ENCODE measurements around the gene UGGT1. TPM values are rescaled to one million over a fixed set of nuclear protein-coding genes. Genes with fewer than 3 reads are reported as not detected.

The UGGT1 gene
- total and polyA plus RNA-seq, 4 donors, result 28.3 to 50.3 (median 36.5) TPM

GRCh38 chr2:128227862-128228261 lies 136.9 kb downstream of the UGGT1 start:
- no peak for DNase-seq (ENCODE audit: low read depth in 4 of 6, low spot score in 6 of 6)
- Histone ChIP-seq H3K9me3 (ENCODE audit: control insufficient read depth, insufficient read depth, low read length) (no peaks in the 10 kb centered on the region), H3K4me1 (ENCODE audit: control insufficient read depth, insufficient read depth, low read length) (peaks cover 5% of the 10 kb centered on the region), H3K27ac (ENCODE audit: low read depth, low read length) (no peak overlapping the region), H3K36me3 (ENCODE audit: control insufficient read depth, insufficient read depth, low read length) (no peaks in the 10 kb centered on the region), H3K4me3 (ENCODE audit: low read depth, low read length) (no peak overlapping the region), H3K27me3 (ENCODE audit: control insufficient read depth, insufficient read depth, low read length) (no peaks in the 10 kb centered on the region)
- WGBS (ENCODE audit: insufficient coverage), result 86% methylated on average over 1 of the region's 1 CpG

- DNase-seq (ENCODE audit: low read depth in 4 of 6, low spot score in 6 of 6), result no peak
- no peak overlapping the region for H3K4me3 ChIP-seq (ENCODE audit: low read depth, low read length)
- no peaks in the 10 kb centered on the region for H3K36me3 ChIP-seq (ENCODE audit: control insufficient read depth, insufficient read depth, low read length)
- H3K4me1 ChIP-seq (ENCODE audit: control insufficient read depth, insufficient read depth, low read length), result peaks cover 15% of the 10 kb centered on the region
- no peaks in the 10 kb centered on the region for H3K9me3 ChIP-seq (ENCODE audit: control insufficient read depth, insufficient read depth, low read length)
- H3K27me3 ChIP-seq (ENCODE audit: control insufficient read depth, insufficient read depth, low read length), result no peaks in the 10 kb centered on the region
- no peak overlapping the region for H3K27ac ChIP-seq (ENCODE audit: low read depth, low read length)
Observed at GRCh38 chr2:128228894-128229293, 137.9 kb downstream of the UGGT1 start.

GRCh38 chr2:128232965-128233789 lies 142.2 kb downstream of the UGGT1 start:
- under 1% methylated on average over 82 of the region's 84 CpGs for WGBS (ENCODE audit: insufficient coverage)
- peaks cover 3% of the 10 kb centered on the region for H3K36me3 ChIP-seq (ENCODE audit: control insufficient read depth, insufficient read depth, low read length)
- no peaks in the 10 kb centered on the region for H3K27me3 ChIP-seq (ENCODE audit: control insufficient read depth, insufficient read depth, low read length)
- peak overlapping the region; percentile 64 for H3K4me3 ChIP-seq (ENCODE audit: low read depth, low read length)
- no peaks in the 10 kb centered on the region for H3K9me3 ChIP-seq (ENCODE audit: control insufficient read depth, insufficient read depth, low read length)
- H3K4me1 ChIP-seq (ENCODE audit: control insufficient read depth, insufficient read depth, low read length), result peaks cover 39% of the 10 kb centered on the region
- peak; percentile 63 to 95 (median 75) for DNase-seq (ENCODE audit: low read depth in 4 of 6, low spot score in 6 of 6)
- H3K27ac ChIP-seq (ENCODE audit: low read depth, low read length), result no peak overlapping the region

- Histone ChIP-seq H3K4me1 (ENCODE audit: control insufficient read depth, insufficient read depth, low read length) (peaks cover 43% of the 10 kb centered on the region), H3K27me3 (ENCODE audit: control insufficient read depth, insufficient read depth, low read length) (no peaks in the 10 kb centered on the region), H3K9me3 (ENCODE audit: control insufficient read depth, insufficient read depth, low read length) (no peaks in the 10 kb centered on the region), H3K4me3 (ENCODE audit: low read depth, low read length) (peak overlapping the region; percentile 64), H3K36me3 (ENCODE audit: control insufficient read depth, insufficient read depth, low read length) (peaks cover 3% of the 10 kb centered on the region), H3K27ac (ENCODE audit: low read depth, low read length) (no peak overlapping the region)
- DNase-seq (ENCODE audit: low read depth in 4 of 6, low spot score in 6 of 6), result no peak
- WGBS (ENCODE audit: insufficient coverage), result 96% methylated on average over 3 of the region's 11 CpGs
Observed at GRCh38 chr2:128233790-128234395, 142.9 kb downstream of the UGGT1 start.

- no peak overlapping the region for H3K4me3 ChIP-seq (ENCODE audit: low read depth, low read length)
- no peak for DNase-seq (ENCODE audit: low read depth in 4 of 6, low spot score in 6 of 6)
- no peaks in the 10 kb centered on the region for H3K9me3 ChIP-seq (ENCODE audit: control insufficient read depth, insufficient read depth, low read length)
- H3K4me1 ChIP-seq (ENCODE audit: control insufficient read depth, insufficient read depth, low read length), result peaks cover 43% of the 10 kb centered on the region
- H3K36me3 ChIP-seq (ENCODE audit: control insufficient read depth, insufficient read depth, low read length), result peaks cover 3% of the 10 kb centered on the region
- H3K27ac ChIP-seq (ENCODE audit: low read depth, low read length), result no peak overlapping the region
- 59% methylated on average over 5 of the region's 5 CpGs for WGBS (ENCODE audit: insufficient coverage)
- no peaks in the 10 kb centered on the region for H3K27me3 ChIP-seq (ENCODE audit: control insufficient read depth, insufficient read depth, low read length)
Observed at GRCh38 chr2:128234613-128235012, 143.6 kb downstream of the UGGT1 start.

- Histone ChIP-seq H3K4me3 (ENCODE audit: low read depth, low read length) (no peak overlapping the region), H3K27ac (ENCODE audit: low read depth, low read length) (no peak overlapping the region), H3K27me3 (ENCODE audit: control insufficient read depth, insufficient read depth, low read length) (no peaks in the 10 kb centered on the region), H3K4me1 (ENCODE audit: control insufficient read depth, insufficient read depth, low read length) (peaks cover 43% of the 10 kb centered on the region), H3K9me3 (ENCODE audit: control insufficient read depth, insufficient read depth, low read length) (no peaks in the 10 kb centered on the region), H3K36me3 (ENCODE audit: control insufficient read depth, insufficient read depth, low read length) (peaks cover 3% of the 10 kb centered on the region)
- DNase-seq (ENCODE audit: low read depth in 4 of 6, low spot score in 6 of 6), result no peak
- 92% methylated on average over 8 of the region's 8 CpGs for WGBS (ENCODE audit: insufficient coverage)
Observed at GRCh38 chr2:128235581-128235980, 144.6 kb downstream of the UGGT1 start.

GRCh38 chr2:128236491-128237035 lies 145.6 kb downstream of the UGGT1 start:
- no peaks in the 10 kb centered on the region for H3K27me3 ChIP-seq (ENCODE audit: control insufficient read depth, insufficient read depth, low read length)
- H3K4me3 ChIP-seq (ENCODE audit: low read depth, low read length), result no peak overlapping the region
- no peak for DNase-seq (ENCODE audit: low read depth in 4 of 6, low spot score in 6 of 6)
- H3K27ac ChIP-seq (ENCODE audit: low read depth, low read length), result no peak overlapping the region
- no peaks in the 10 kb centered on the region for H3K9me3 ChIP-seq (ENCODE audit: control insufficient read depth, insufficient read depth, low read length)
- H3K36me3 ChIP-seq (ENCODE audit: control insufficient read depth, insufficient read depth, low read length), result peaks cover 3% of the 10 kb centered on the region
- 74% methylated on average over 5 of the region's 8 CpGs for WGBS (ENCODE audit: insufficient coverage)
- peaks cover 43% of the 10 kb centered on the region for H3K4me1 ChIP-seq (ENCODE audit: control insufficient read depth, insufficient read depth, low read length)

- Histone ChIP-seq H3K9me3 (ENCODE audit: control insufficient read depth, insufficient read depth, low read length) (no peaks in the 10 kb centered on the region), H3K36me3 (ENCODE audit: control insufficient read depth, insufficient read depth, low read length) (peaks cover 3% of the 10 kb centered on the region), H3K27ac (ENCODE audit: low read depth, low read length) (no peak overlapping the region), H3K4me1 (ENCODE audit: control insufficient read depth, insufficient read depth, low read length) (peaks cover 43% of the 10 kb centered on the region), H3K4me3 (ENCODE audit: low read depth, low read length) (no peak overlapping the region), H3K27me3 (ENCODE audit: control insufficient read depth, insufficient read depth, low read length) (no peaks in the 10 kb centered on the region)
- 60% methylated on average over 1 of the region's 2 CpGs for WGBS (ENCODE audit: insufficient coverage)
- peak in 1 of 6 donors; percentile 53 for DNase-seq (ENCODE audit: low read depth in 4 of 6, low spot score in 6 of 6)
Observed at GRCh38 chr2:128237081-128237534, 146.1 kb downstream of the UGGT1 start.

- H3K4me3 ChIP-seq (ENCODE audit: low read depth, low read length), result no peak overlapping the region
- peak overlapping the region; percentile 48 for H3K27ac ChIP-seq (ENCODE audit: low read depth, low read length)
Observed at GRCh38 chr2:128237911-128238697, 147.1 kb downstream of the UGGT1 start.

More at GRCh38 chr2:128237911-128238697, 147.1 kb downstream of the UGGT1 start:
- 56% methylated on average over 6 of the region's 8 CpGs for WGBS (ENCODE audit: insufficient coverage)
- Histone ChIP-seq H3K9me3 (ENCODE audit: control insufficient read depth, insufficient read depth, low read length) (no peaks in the 10 kb centered on the region), H3K36me3 (ENCODE audit: control insufficient read depth, insufficient read depth, low read length) (peaks cover 3% of the 10 kb centered on the region), H3K27me3 (ENCODE audit: control insufficient read depth, insufficient read depth, low read length) (no peaks in the 10 kb centered on the region), H3K4me1 (ENCODE audit: control insufficient read depth, insufficient read depth, low read length) (peaks cover 36% of the 10 kb centered on the region)
- DNase-seq (ENCODE audit: low read depth in 4 of 6, low spot score in 6 of 6), result peak in 2 of 6 donors; percentile 65 to 71

All from spinal cord (tissue), 10 donors.